ENCODE measurements around the gene FAM50A. TPM values are rescaled to one million over a fixed set of nuclear protein-coding genes. Genes with fewer than 3 reads are reported as not detected.
"Not testable (repeated sequence)": the region's sequence is repeated elsewhere in the genome, so short reads cannot be mapped to it uniquely, and the experiment has no call there.

Gene FAM50A
- polyA plus RNA-seq (ENCODE audit: insufficient read depth in 1 of 5, insufficient read length in 5 of 5, low replicate concordance in 1 of 5) = 10 to 100 TPM; 37.0 to 58.6 (median 48.1) TPM
- long read RNA-seq, donor 1, transcript FAM50A-202 (13 exons, 1,352 nt) = major isoform, 10 of 42 reads
- long read RNA-seq, donor 1, partial matches to known transcripts = 28 of 42 reads
- long read RNA-seq, donor 1, other reads (novel, unspliced or antisense) = 0 of 42 reads
- long read RNA-seq, donor 2, transcript FAM50A-202 (13 exons, 1,352 nt) = major isoform, 7 of 20 reads
- long read RNA-seq, donor 2, partial matches to known transcripts = 10 of 20 reads
- long read RNA-seq, donor 2, other reads (novel, unspliced or antisense) = 0 of 20 reads
- long read RNA-seq, donor 3, transcript FAM50A-202 (13 exons, 1,352 nt) = major isoform, 10 of 34 reads
- long read RNA-seq, donor 3, partial matches to known transcripts = 23 of 34 reads
- long read RNA-seq, donor 3, other reads (novel, unspliced or antisense) = 0 of 34 reads
- long read RNA-seq, donor 4, transcript FAM50A-202 (13 exons, 1,352 nt) = major isoform, 5 of 14 reads
- long read RNA-seq, donor 4, partial matches to known transcripts = 8 of 14 reads
- long read RNA-seq, donor 4, other reads (novel, unspliced or antisense) = 0 of 14 reads
- long read RNA-seq, donor 5, transcript FAM50A-202 (13 exons, 1,352 nt) = major isoform, 13 of 27 reads
- long read RNA-seq, donor 5, partial matches to known transcripts = 14 of 27 reads
- long read RNA-seq, donor 5, other reads (novel, unspliced or antisense) = 0 of 27 reads
- long read RNA-seq, donor 6, transcript FAM50A-202 (13 exons, 1,352 nt) = major isoform, 13 of 45 reads
- long read RNA-seq, donor 6, partial matches to known transcripts = 30 of 45 reads
- long read RNA-seq, donor 6, other reads (novel, unspliced or antisense) = 0 of 45 reads
- long read RNA-seq, donor 7, transcript FAM50A-202 (13 exons, 1,352 nt) = major isoform, 8 of 31 reads
- long read RNA-seq, donor 7, partial matches to known transcripts = 23 of 31 reads
- long read RNA-seq, donor 7, other reads (novel, unspliced or antisense) = 0 of 31 reads
- long read RNA-seq, donor 8, transcript FAM50A-202 (13 exons, 1,352 nt) = major isoform, 8 of 15 reads
- long read RNA-seq, donor 8, partial matches to known transcripts = 6 of 15 reads
- long read RNA-seq, donor 8, other reads (novel, unspliced or antisense) = 0 of 15 reads

GRCh38 chrX:154443992-154444754 is at the start of gene FAM50A:
Gene FAM50A, plus strand, starts transcription at chrX:154444141. Its CDS starts 95 bp downstream, at chrX:154444236.
- peak; percentile 40 to 52 for DNase-seq

GRCh38 chrX:154396363-154396762 is 47.6 kb upstream of the FAM50A start:
- not testable (repeated sequence) for DNase-seq

GRCh38 chrX:154396973-154397887 is 46.7 kb upstream of the FAM50A start:
- DNase-seq = peak; percentile 60 to 69

GRCh38 chrX:154397888-154398667 is 45.9 kb upstream of the FAM50A start, which contains the start of gene RPL10:
Gene RPL10, plus strand, starts transcription at chrX:154398377. Its CDS starts 143 bp downstream, at chrX:154398520.
- DNase-seq = peak; percentile 94 to 95

- peak; percentile 68 to 80 for DNase-seq
Observed at GRCh38 chrX:154398668-154399526, 45.0 kb upstream of the FAM50A start.

- DNase-seq = no peak
Observed at GRCh38 chrX:154399527-154400368, 44.2 kb upstream of the FAM50A start.

GRCh38 chrX:154400369-154400817 is 43.5 kb upstream of the FAM50A start:
- not testable (repeated sequence) for DNase-seq

GRCh38 chrX:154401045-154401799 is 42.7 kb upstream of the FAM50A start:
- no peak for DNase-seq

GRCh38 chrX:154401918-154402621 is 41.9 kb upstream of the FAM50A start:
- no peak for DNase-seq

- no peak for DNase-seq
Observed at GRCh38 chrX:154402622-154403127, 41.3 kb upstream of the FAM50A start.

- no peak for DNase-seq
Observed at GRCh38 chrX:154403192-154403591, 40.7 kb upstream of the FAM50A start.

- DNase-seq = no peak
Observed at GRCh38 chrX:154403858-154404257, 40.1 kb upstream of the FAM50A start.

- DNase-seq = no peak
Observed at GRCh38 chrX:154404625-154405192, 39.2 kb upstream of the FAM50A start.

GRCh38 chrX:154408659-154409221 is 35.2 kb upstream of the FAM50A start:
- no peak for DNase-seq

All from right lung (tissue), 10 donors.